A549 (cell line): Measurements from ENCODE around the gene TMEM18. TPM values are rescaled to one million over a fixed set of nuclear protein-coding genes. Genes with fewer than 3 reads are reported as not detected.

Experiments
- ATAC-seq, 2 experiments: fragments of 200-7000 bp in 1 of 2; fragments of >200 bp in 1 of 2; cut with Nextera tagmentation in 1 of 2; cut with Tn5 transposase in 1 of 2; 3 replicates each; pipeline versions ENCODE4 v1.8.0 to v1.9.1; 2018 to 2020; ENCODE audit warnings: mild to moderate bottlenecking in 1 of 2, moderate library complexity in 1 of 2
- CTCF ChIA-PET: fragments of 300-600 bp; sonication (Branson Sonifier 250); formaldehyde crosslinking; extraction: SDS; loops from one replicate; lab custom pipeline; 2021; ENCODE audit warnings: antibody characterized with exemption, inconsistent platforms; lab: Yijun Ruan, JAX
- POLR2A ChIA-PET: fragments of 350-600 bp; formaldehyde crosslinking; extraction: SDS; loops from one replicate; lab custom pipeline; 2021; ENCODE audit warnings: antibody characterized with exemption, inconsistent platforms; lab: Yijun Ruan, JAX
- DNase-seq, 2 experiments: peaks; one replicate each; pipeline versions ENCODE4 v3.0.0 to v3.0.0-alpha.2; 2011 to 2016; ENCODE audit warnings: low read depth in 1 of 2, low spot score in 1 of 2
- FAIRE-seq: peaks from 2 replicates; lab custom pipeline; 2011; peaks lifted over from hg19 to GRCh38; lab: Jason Lieb, UNC
- H3K27ac ChIP-seq, 2 experiments: fragments of >200 bp; sonication (Bioruptor Twin); formaldehyde crosslinking; 3 replicates each; pipeline ENCODE4 v1.5.1; 2016 to 2017
- H3K4me1 ChIP-seq: fragments of >200 bp; sonication (Bioruptor Twin); formaldehyde crosslinking; 3 replicates; pipeline ENCODE4 v1.6.1; 2016
- H3K4me2 ChIP-seq: fragments of >200 bp; sonication (Bioruptor Twin); formaldehyde crosslinking; 3 replicates; pipeline ENCODE4 v1.6.1; 2016
- H3K4me3 ChIP-seq: fragments of >200 bp; sonication (Bioruptor Twin); formaldehyde crosslinking; 3 replicates; pipeline ENCODE4 v1.5.1; 2016
- H3K9me3 ChIP-seq: fragments of >200 bp; sonication (Bioruptor Twin); formaldehyde crosslinking; 3 replicates; pipeline ENCODE4 v1.6.1; 2016
- ATOH8 ChIP-seq: fragments of 250-450 bp; sonication (Bioruptor Pico); IDR thresholded peaks from 2 replicates; pipeline ENCODE4 v1.5.0; 2020; ENCODE audit warnings: low read depth, mild to moderate bottlenecking, moderate library complexity
- CBX2 ChIP-seq: fragments of 200-600 bp; sonication (generic); IDR thresholded peaks from 2 replicates; pipeline ENCODE4 v1.6.1; 2016; ENCODE audit warnings: low read depth, mild to moderate bottlenecking, borderline replicate concordance
- CHD4 ChIP-seq: fragments of 200-600 bp; sonication (generic); IDR thresholded peaks from 2 replicates; pipeline ENCODE4 v1.6.1; 2016; ENCODE audit warnings: antibody characterized with exemption, mild to moderate bottlenecking, borderline replicate concordance
- E2F6 ChIP-seq: IDR thresholded peaks from 2 replicates; pipeline ENCODE4 v1.6.1; 2012; ENCODE audit warnings: low read depth, borderline replicate concordance
- EHF ChIP-seq: fragments of 250-450 bp; sonication (Bioruptor Pico); IDR thresholded peaks from 2 replicates; pipeline ENCODE4 v1.5.0; 2020; ENCODE audit warnings: mild to moderate bottlenecking
- EP300 ChIP-seq, 2 experiments: fragments of >200 bp; sonication (Bioruptor Twin); formaldehyde crosslinking; IDR thresholded peaks; 2 replicates in 1 of 2; 3 replicates in 1 of 2; pipeline ENCODE4 v1.6.1; 2016 to 2017
- FOSB ChIP-seq: fragments of 250-450 bp; sonication (Bioruptor Pico); IDR thresholded peaks from 2 replicates; pipeline ENCODE4 v1.5.0; 2020; ENCODE audit warnings: mild to moderate bottlenecking, moderate library complexity
- GATA3 ChIP-seq: IDR thresholded peaks from 2 replicates; pipeline ENCODE4 v1.6.1; 2012; ENCODE audit warnings: borderline replicate concordance
- HMGXB4 ChIP-seq: fragments of 250-450 bp; sonication (Bioruptor Pico); IDR thresholded peaks from 2 replicates; pipeline ENCODE4 v1.5.0; 2021; ENCODE audit warnings: mild to moderate bottlenecking, moderate library complexity, borderline replicate concordance
- HOXA7 ChIP-seq: fragments of 250-450 bp; sonication (Bioruptor Pico); IDR thresholded peaks from 2 replicates; pipeline ENCODE4 v1.5.0; 2020; ENCODE audit warnings: mild to moderate bottlenecking, moderate library complexity
- KDM1A ChIP-seq: fragments of 200-600 bp; sonication (generic); IDR thresholded peaks from 2 replicates; pipeline ENCODE4 v1.6.1; 2016; ENCODE audit warnings: low read depth, mild to moderate bottlenecking
- MAX ChIP-seq: IDR thresholded peaks from 2 replicates; pipeline ENCODE4 v1.6.1; 2012
- NFE2L2 ChIP-seq: fragments of 150-350 bp; conservative IDR thresholded peaks from 2 replicates; pipeline ENCODE4 v1.6.1; 2014; ENCODE audit warnings: low read length
- NR3C1 ChIP-seq: fragments of >200 bp; sonication (Bioruptor Twin); formaldehyde crosslinking; IDR thresholded peaks from 3 replicates; pipeline ENCODE4 v1.6.1; 2017
- PHF8 ChIP-seq: fragments of 200-600 bp; sonication (generic); IDR thresholded peaks from 2 replicates; pipeline ENCODE4 v1.6.1; 2016; ENCODE audit warnings: low read depth, mild to moderate bottlenecking, antibody characterized with exemption, moderate library complexity, borderline replicate concordance
- REST ChIP-seq: fragments of 200-600 bp; sonication (generic); IDR thresholded peaks from 2 replicates; pipeline ENCODE4 v1.6.1; 2016; ENCODE audit warnings: antibody characterized with exemption, mild to moderate bottlenecking, moderate library complexity
- RFX5 ChIP-seq: fragments of 450-650 bp; IDR thresholded peaks from 2 replicates; pipeline ENCODE4 v1.7.1; 2014; ENCODE audit warnings: antibody characterized with exemption, mild to moderate bottlenecking, moderate library complexity
- RNF2 ChIP-seq: fragments of 200-600 bp; sonication (generic); IDR thresholded peaks from 2 replicates; pipeline ENCODE4 v1.6.1; 2016; ENCODE audit warnings: low read depth, mild to moderate bottlenecking, antibody characterized with exemption, moderate library complexity, borderline replicate concordance
- SREBF2 ChIP-seq: fragments of 450-650 bp; IDR thresholded peaks from 2 replicates; pipeline ENCODE4 v1.6.1; 2014; ENCODE audit warnings: mild to moderate bottlenecking, moderate library complexity
- TFCP2L1 ChIP-seq: fragments of 250-450 bp; sonication (Bioruptor Pico); IDR thresholded peaks from 2 replicates; pipeline ENCODE4 v1.5.0; 2021; ENCODE audit warnings: mild to moderate bottlenecking
- TP53 ChIP-seq: fragments of 250-450 bp; sonication (Bioruptor Pico); IDR thresholded peaks from 2 replicates; pipeline ENCODE4 v1.5.0; 2021; ENCODE audit warnings: mild to moderate bottlenecking, moderate library complexity
- ZC3H11A ChIP-seq: fragments of 450-650 bp; IDR thresholded peaks from 2 replicates; pipeline ENCODE4 v1.6.1; 2014; ENCODE audit warnings: antibody characterized with exemption, mild to moderate bottlenecking
- ZNF302 ChIP-seq: fragments of 250-450 bp; sonication (Bioruptor Pico); IDR thresholded peaks from 2 replicates; pipeline ENCODE4 v1.9.0; 2021; ENCODE audit warnings: inconsistent platforms, mild to moderate bottlenecking, moderate library complexity
- WGBS: methylation state at CpG from one replicate; pipeline ENCODE4 v1.1.6; 2017; ENCODE audit errors: missing lambda C conversion rate; 5-methylcytosine and 5-hydroxymethylcytosine counted together
- polyA plus RNA-seq, 4 experiments: library from polyadenylated mRNA; depleted of rRNA in 3 of 4; stranded (reverse); fragments of >200 nt; fragmentation: RNase III in 1 of 4; extraction: RNeasy Plus Mini Kit Qiagen cat#74134 plus additional on column Dnase treatment in 1 of 4; gene quantifications; 2 replicates in 3 of 4; 3 replicates in 1 of 4; pipeline ENCODE4 v1.2.3, GENCODE V29; 2011 to 2017

Gene TMEM18
- polyA plus RNA-seq, 2 of the 4 experiments (the other 2 are of a cell fraction) = 35.6 to 75.0 TPM

- no peak for ATAC-seq
- TF ChIP-seq CBX2 = no peak
- no peak for TF ChIP-seq HOXA7
- no peak for TF ChIP-seq NR3C1
- TF ChIP-seq TP53 (CRISPR knock-in tag) = no peak
- no peak for TF ChIP-seq PHF8
- TF ChIP-seq ATOH8 (CRISPR knock-in tag) = no peak
- no peak for TF ChIP-seq ZNF302 (CRISPR knock-in tag)
- no peak for TF ChIP-seq KDM1A
- TF ChIP-seq SREBF2 = no peak
- no peak for TF ChIP-seq GATA3
- no peak for TF ChIP-seq RNF2
- TF ChIP-seq MAX = no peak
- no peak for TF ChIP-seq CHD4
- no peak for TF ChIP-seq FOSB (CRISPR knock-in tag)
- Histone ChIP-seq H3K9me3 (peaks cover 3% of the 10 kb centered on the region; the same call in 2 of the 3 replicates), H3K27ac (no peak overlapping the region), H3K4me3 (no peak overlapping the region), H3K4me1 (no peaks in the 10 kb centered on the region), H3K4me2 (no peak overlapping the region)
- WGBS = 52% methylated on average over 14 of the region's 14 CpGs
- CTCF ChIA-PET = no interaction called here
- FAIRE-seq = no peak
- POLR2A ChIA-PET = no interaction called here
- DNase-seq = no peak
Measured at GRCh38 chr2:651951-652373, 25.2 kb downstream of the TMEM18 start.

GRCh38 chr2:650343-651310 lies 26.6 kb downstream of the TMEM18 start:
- Histone ChIP-seq H3K4me1 (no peaks in the 10 kb centered on the region), H3K4me2 (no peak overlapping the region), H3K9me3 (peaks cover 3% of the 10 kb centered on the region; the same call in 2 of the 3 replicates), H3K4me3 (no peak overlapping the region), H3K27ac (no peak overlapping the region)
- no peak; a peak in 1 of 6 replicates for ATAC-seq
- TF ChIP-seq TFCP2L1 = no peak
- no peak for TF ChIP-seq FOSB (CRISPR knock-in tag)
- no peak for TF ChIP-seq EHF (CRISPR knock-in tag)
- no peak for TF ChIP-seq REST
- no peak for TF ChIP-seq EP300 (IDR thresholded peaks at IDR 0.05)
- TF ChIP-seq ZC3H11A = no peak
- TF ChIP-seq RFX5 = no peak
- no peak for TF ChIP-seq HMGXB4 (CRISPR knock-in tag)
- TF ChIP-seq TP53 (CRISPR knock-in tag) = no peak
- TF ChIP-seq E2F6 = no peak
- TF ChIP-seq MAX = no peak
- TF ChIP-seq NFE2L2 = no peak
- 41% methylated on average over 23 of the region's 25 CpGs for WGBS
- CTCF ChIA-PET = interaction anchor here (1.3 to 1.8 kb wide), 2 partner anchors 13 to 15 kb away, joined by 5 to 8 read pairs; no protein-coding TSS in a partner anchor
- no peak for DNase-seq
- FAIRE-seq = no peak
- POLR2A ChIA-PET = no interaction called here
